WTC11 (cell line): ENCODE data around the gene ETV7. TPM values are rescaled to one million over a fixed set of nuclear protein-coding genes. Genes with fewer than 3 reads are reported as not detected.

Experiments used
- ATAC-seq: fragments of 200-7000 bp; cut with Tn5 transposase; 2 replicates; pipeline ENCODE4 v1.10.0; 2021; ENCODE audit warnings: mild to moderate bottlenecking, moderate library complexity
- CTCF ChIA-PET: fragments of 300-600 bp; sonication (Branson Sonifier 250); formaldehyde crosslinking; loops from one replicate; lab custom pipeline; 2021; ENCODE audit warnings: antibody characterized with exemption; lab: Charles Lee
- POLR2A ChIA-PET: fragments of 350-600 bp; sonication (Branson Sonifier 250); formaldehyde crosslinking; loops from one replicate; lab custom pipeline; 2021; ENCODE audit warnings: antibody characterized with exemption; lab: Charles Lee
- DNase-seq: peaks from one replicate; pipeline ENCODE4 v3.0.0; 2021; ENCODE audit warnings: low spot score
- H3K27ac Mint-ChIP-seq: 2 replicates; pipeline ENCODE4 v1.8.0; 2021; ENCODE audit warnings: mixed read lengths
- H3K27me3 Mint-ChIP-seq: 2 replicates; pipeline ENCODE4 v1.8.0; 2021; ENCODE audit warnings: low read depth, mild to moderate bottlenecking, moderate library complexity, mixed read lengths
- H3K36me3 Mint-ChIP-seq: 2 replicates; pipeline ENCODE4 v1.8.0; 2021; ENCODE audit warnings: mixed read lengths
- H3K4me1 Mint-ChIP-seq: 2 replicates; pipeline ENCODE4 v1.8.0; 2022; ENCODE audit warnings: mixed read lengths
- H3K4me3 Mint-ChIP-seq: 2 replicates; pipeline ENCODE4 v1.8.0; 2021; ENCODE audit warnings: mild to moderate bottlenecking, moderate library complexity, mixed read lengths
- H3K9me3 Mint-ChIP-seq: 2 replicates; pipeline ENCODE4 v1.8.0; 2021; ENCODE audit warnings: mixed read lengths
- ARID4B ChIP-seq: sonication (generic); formaldehyde crosslinking; IDR thresholded peaks from 2 replicates; pipeline ENCODE4 v1.8.0; 2023; ENCODE audit warnings: missing genetic modification reagents, mild to moderate bottlenecking, borderline replicate concordance
- ATF1 ChIP-seq: sonication (generic); formaldehyde crosslinking; IDR thresholded peaks from 2 replicates; pipeline ENCODE4 v1.8.1; 2023; ENCODE audit warnings: mild to moderate bottlenecking, moderate library complexity, missing genetic modification reagents
- CBFB ChIP-seq: sonication (generic); formaldehyde crosslinking; IDR thresholded peaks from 2 replicates; pipeline ENCODE4 v1.8.1; 2022; ENCODE audit warnings: mild to moderate bottlenecking, low read depth, missing genetic modification reagents
- CREB1 ChIP-seq: sonication (generic); formaldehyde crosslinking; IDR thresholded peaks from 2 replicates; pipeline ENCODE4 v1.8.0; 2023; ENCODE audit warnings: mild to moderate bottlenecking, missing genetic modification reagents
- ERG ChIP-seq: fragments of 250-450 bp; sonication (Bioruptor Pico); IDR thresholded peaks from 2 replicates; pipeline ENCODE4 v1.8.0; 2021; ENCODE audit warnings: mild to moderate bottlenecking
- FOXP4 ChIP-seq: sonication (generic); formaldehyde crosslinking; IDR thresholded peaks from 2 replicates; pipeline ENCODE4 v1.8.0; 2022; ENCODE audit warnings: mild to moderate bottlenecking, missing genetic modification reagents
- GTF2I ChIP-seq: fragments of 250-450 bp; sonication (Bioruptor Pico); conservative IDR thresholded peaks from 2 replicates; pipeline ENCODE4 v1.4.0; 2021; ENCODE audit warnings: mild to moderate bottlenecking
- HMGA2 ChIP-seq: fragments of 250-450 bp; sonication (Bioruptor Pico); IDR thresholded peaks from 2 replicates; pipeline ENCODE4 v1.4.0; 2021; ENCODE audit warnings: mild to moderate bottlenecking, moderate library complexity
- HMGXB4 ChIP-seq: sonication (generic); formaldehyde crosslinking; IDR thresholded peaks from 2 replicates; pipeline ENCODE4 v1.8.1; 2023; ENCODE audit warnings: mild to moderate bottlenecking, moderate library complexity, missing genetic modification reagents
- IRF2 ChIP-seq: sonication (generic); formaldehyde crosslinking; IDR thresholded peaks from 2 replicates; pipeline ENCODE4 v1.8.0; 2022; ENCODE audit warnings: low read depth, missing genetic modification reagents, borderline replicate concordance
- JAZF1 ChIP-seq: fragments of 250-450 bp; sonication (Bioruptor Pico); IDR thresholded peaks from 2 replicates; pipeline ENCODE4 v1.9.0; 2021; ENCODE audit warnings: moderate library complexity, mild to moderate bottlenecking, inconsistent platforms
- NR2C2 ChIP-seq: sonication (generic); formaldehyde crosslinking; IDR thresholded peaks from 2 replicates; pipeline ENCODE4 v1.8.0; 2022; ENCODE audit warnings: mild to moderate bottlenecking, missing genetic modification reagents
- NR3C1 ChIP-seq: sonication (generic); formaldehyde crosslinking; conservative IDR thresholded peaks from 2 replicates; pipeline ENCODE4 v1.8.1; 2023; ENCODE audit warnings: low read depth, mild to moderate bottlenecking, missing genetic modification reagents
- OVOL2 ChIP-seq: fragments of 250-450 bp; sonication (Bioruptor Pico); IDR thresholded peaks from 2 replicates; pipeline ENCODE4 v1.9.0; 2021; ENCODE audit warnings: mild to moderate bottlenecking, borderline replicate concordance
- PREB ChIP-seq: sonication (generic); formaldehyde crosslinking; IDR thresholded peaks from 2 replicates; pipeline ENCODE4 v1.8.1; 2022; ENCODE audit warnings: mild to moderate bottlenecking, missing genetic modification reagents, moderate library complexity, borderline replicate concordance
- ZMAT4 ChIP-seq: fragments of 250-450 bp; sonication (Bioruptor Pico); IDR thresholded peaks from 2 replicates; pipeline ENCODE4 v1.9.0; 2021; ENCODE audit warnings: mild to moderate bottlenecking
- ZNF138 ChIP-seq: sonication (generic); formaldehyde crosslinking; conservative IDR thresholded peaks from 2 replicates; pipeline ENCODE4 v1.8.1; 2022; ENCODE audit warnings: mild to moderate bottlenecking, moderate library complexity, missing genetic modification reagents
- ZNF396 ChIP-seq: fragments of 250-450 bp; sonication (Bioruptor Pico); IDR thresholded peaks from 2 replicates; pipeline ENCODE4 v1.8.0; 2021; ENCODE audit warnings: mild to moderate bottlenecking, moderate library complexity, borderline replicate concordance
- total RNA-seq: library from RNA; stranded (reverse); gene quantifications from 3 replicates; pipeline ENCODE4 v1.2.3, GENCODE V29; 2021

The ETV7 gene
- total RNA-seq, 1 experiment from 2014 or later, result 0.68 TPM

- Mint-ChIP-seq H3K27ac (no peak overlapping the region), H3K36me3 (no peaks in the 10 kb centered on the region), H3K4me1 (no peaks in the 10 kb centered on the region), H3K27me3 (no peaks in the 10 kb centered on the region), H3K9me3 (no peaks in the 10 kb centered on the region), H3K4me3 (no peak overlapping the region)
- TF ChIP-seq CBFB, result no peak
- TF ChIP-seq HMGA2, result no peak
- no peak for TF ChIP-seq NR3C1 (CRISPR knock-in tag)
- no peak for TF ChIP-seq ZNF138 (CRISPR knock-in tag)
- TF ChIP-seq CREB1, result no peak
- TF ChIP-seq ZMAT4 (CRISPR knock-in tag), result no peak
- TF ChIP-seq ZNF396 (CRISPR knock-in tag), result no peak
- no peak for TF ChIP-seq FOXP4 (CRISPR knock-in tag)
- TF ChIP-seq JAZF1 (CRISPR knock-in tag), result no peak
- no peak for TF ChIP-seq NR2C2 (CRISPR knock-in tag)
- no peak for TF ChIP-seq ARID4B (CRISPR knock-in tag)
- TF ChIP-seq PREB, result no peak
- TF ChIP-seq IRF2 (CRISPR knock-in tag), result no peak
- TF ChIP-seq GTF2I (CRISPR knock-in tag), result no peak
- TF ChIP-seq ERG (CRISPR knock-in tag), result no peak
- TF ChIP-seq OVOL2, result no peak
- no peak for TF ChIP-seq ATF1 (CRISPR knock-in tag)
- TF ChIP-seq HMGXB4 (CRISPR knock-in tag), result no peak
- DNase-seq (no peak), ATAC-seq (no peak)
- ChIA-PET CTCF (no interaction called here), POLR2A (no interaction called here)
These were observed 12.5 kb upstream of the ETV7 start for GRCh38 chr6:36399970-36400369.
